ENCODE measurements around the gene LUZP4. TPM values are rescaled to one million over a fixed set of nuclear protein-coding genes. Genes with fewer than 3 reads are reported as not detected.

The LUZP4 gene
- total RNA-seq, 3 donors from 2014 or later, result not detected

GRCh38 chrX:115350711-115351381 is 61.3 kb downstream of the LUZP4 start:
- intact Hi-C loops (cut with DNase I, micrococcal nuclease), result no loop called here
- Histone ChIP-seq H3K9me3 (no peaks in the 10 kb centered on the region), H3K36me3 (ENCODE audit: low read depth) (no peaks in the 10 kb centered on the region), H3K4me1 (ENCODE audit: low read depth) (no peaks in the 10 kb centered on the region), H3K4me3 (no peak overlapping the region)
- no peak for TF ChIP-seq CTCF (IDR thresholded peaks at IDR 0.05)
- no peak for ATAC-seq
- DNase-seq, result no peak

GRCh38 chrX:115356369-115356768 is 66.9 kb downstream of the LUZP4 start:
- Histone ChIP-seq H3K4me1 (ENCODE audit: low read depth) (no peaks in the 10 kb centered on the region), H3K9me3 (no peaks in the 10 kb centered on the region), H3K36me3 (ENCODE audit: low read depth) (no peaks in the 10 kb centered on the region), H3K4me3 (no peak overlapping the region)
- ATAC-seq (no peak), DNase-seq (no peak)
- no peak for TF ChIP-seq CTCF (IDR thresholded peaks at IDR 0.05)
- intact Hi-C loops (cut with DNase I, micrococcal nuclease), result no loop called here

Other genes starting within 250 kb of the LUZP4 start
- gene RBMXL3, start 100.3 kb upstream of the LUZP4 start, total RNA-seq, result not detected
- 10 to 100 TPM in 1 of 3 donors, 1 to 10 TPM in 1, under 1 TPM in 1; 0.43 to 13.2 (median 1.9) TPM for gene LRCH2, start 55.6 kb upstream of the LUZP4 start, total RNA-seq